ENCODE measurements around the gene DFFB. TPM values are rescaled to one million over a fixed set of nuclear protein-coding genes. Genes with fewer than 3 reads are reported as not detected.
"Not testable (repeated sequence)": the region's sequence is repeated elsewhere in the genome, so short reads cannot be mapped to it uniquely, and the experiment has no call there.

DFFB gene
- total RNA-seq, 4 donors from 2014 or later, result 0.51 to 17.9 (median 9.3) TPM

DNA sequence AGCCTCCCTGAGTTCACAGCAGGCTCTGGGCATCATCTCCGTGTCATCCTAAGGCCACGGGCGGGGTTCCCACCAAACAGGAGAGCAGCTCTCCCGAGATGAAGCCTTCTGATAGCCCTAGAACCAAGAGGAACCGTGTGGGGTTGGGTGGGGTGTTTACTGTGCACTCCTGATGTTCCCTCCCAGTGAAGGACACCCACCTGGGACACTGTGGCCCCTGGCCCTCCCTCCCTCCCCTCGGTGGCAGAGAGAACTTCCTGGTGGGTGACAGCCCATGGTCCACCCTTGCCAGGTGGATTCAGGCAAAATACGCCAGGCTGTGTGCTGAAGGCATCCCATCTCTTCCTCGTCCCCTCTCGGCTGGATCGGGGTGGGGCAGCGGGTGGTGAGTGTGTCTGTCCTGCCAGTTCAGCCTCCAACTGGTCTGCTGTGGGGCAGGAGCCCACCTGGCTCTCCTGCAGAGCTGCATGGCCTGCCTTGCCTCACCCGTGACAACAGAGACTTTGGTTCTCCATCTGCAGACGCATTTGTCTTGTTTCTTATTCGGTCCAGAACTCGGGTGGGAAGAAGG is 58.4 kb downstream of the DFFB start:
- Histone ChIP-seq H3K36me3 (no peaks in the 10 kb centered on the region), H3K9me3 (no peaks in the 10 kb centered on the region), H3K4me1 (no peaks in the 10 kb centered on the region), H3K4me3 (no peak overlapping the region), H3K27ac (no peak overlapping the region), H3K27me3 (no peaks in the 10 kb centered on the region)
- intact Hi-C loops (cut with DNase I; ENCODE audit: low total_unique reads), result no loop called here
- no peak for DNase-seq
- no peak for TF ChIP-seq CTCF (IDR thresholded peaks at IDR 0.05)

- H3K9me3 ChIP-seq, result no peaks in the 10 kb centered on the region
- DNase-seq, result no peak
- H3K27ac ChIP-seq, result no peak overlapping the region
- intact Hi-C loops (cut with DNase I; ENCODE audit: low total_unique reads), result no loop called here
- H3K4me1 ChIP-seq, result no peaks in the 10 kb centered on the region
- no peaks in the 10 kb centered on the region for H3K36me3 ChIP-seq
- H3K27me3 ChIP-seq, result no peaks in the 10 kb centered on the region
- no peak overlapping the region for H3K4me3 ChIP-seq
- TF ChIP-seq POLR2A (IDR thresholded peaks at IDR 0.05) (no peak), CTCF (IDR thresholded peaks at IDR 0.05) (no peak)
These were observed 60.5 kb downstream of the DFFB start for GRCh38 chr1:3917761-3918160.

DNA sequence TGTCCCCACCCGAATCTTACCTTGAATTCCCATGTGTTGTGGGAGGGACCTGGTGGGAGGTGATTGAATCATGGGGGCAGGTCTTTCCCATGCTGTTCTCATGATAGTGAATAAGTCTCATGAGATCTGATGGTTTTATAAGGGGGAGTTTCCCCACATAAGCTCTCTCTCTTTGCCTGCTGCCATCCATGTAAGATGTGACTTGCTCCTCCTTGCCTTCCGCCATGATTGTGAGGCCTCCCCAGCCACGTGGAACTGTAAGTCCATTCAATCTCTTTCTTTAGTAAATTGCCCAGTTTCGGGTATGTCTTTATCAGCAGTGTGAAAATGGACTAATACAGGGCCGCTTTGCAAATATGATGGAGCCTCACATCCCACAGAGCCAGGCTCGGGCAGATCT is 61.1 kb downstream of the DFFB start:
- H3K9me3 ChIP-seq; H3K27ac ChIP-seq; DNase-seq; H3K36me3 ChIP-seq; H3K4me1 ChIP-seq; H3K4me3 ChIP-seq; intact Hi-C loops (cut with DNase I; ENCODE audit: low total_unique reads); H3K27me3 ChIP-seq: not testable (repeated sequence)

DNA sequence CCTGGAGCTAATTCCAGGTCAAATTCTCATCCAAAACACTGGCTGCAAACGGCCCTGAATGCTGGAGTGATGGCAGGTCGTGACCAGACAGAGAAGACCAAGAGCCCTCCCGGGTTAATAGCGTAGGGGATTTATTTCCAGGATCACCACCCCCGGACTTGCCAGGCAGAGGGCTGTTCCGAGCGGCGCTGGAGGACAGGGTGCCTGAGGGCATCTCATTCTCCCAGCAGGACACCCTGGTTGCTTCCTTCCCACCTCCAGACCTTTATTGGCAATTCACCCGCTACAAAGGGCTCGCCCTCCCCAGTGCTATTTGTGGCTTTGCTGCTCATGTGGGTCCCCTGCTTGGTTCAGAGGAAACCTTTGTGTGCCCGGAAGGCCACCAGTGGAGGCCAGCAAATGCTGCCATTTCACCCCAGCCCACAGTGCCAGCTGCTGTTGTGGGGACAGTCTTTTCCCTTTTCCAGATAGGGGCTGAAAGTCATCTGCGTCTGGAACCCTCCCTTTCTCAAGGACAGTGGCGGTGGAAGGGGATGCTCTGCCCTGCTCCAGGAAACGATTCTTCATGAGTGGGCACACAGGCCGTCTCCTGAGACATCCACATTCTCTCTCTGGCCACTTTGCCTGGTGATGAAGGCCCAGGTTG is 61.8 kb downstream of the DFFB start:
- H3K9me3 ChIP-seq, result no peaks in the 10 kb centered on the region
- no peaks in the 10 kb centered on the region for H3K4me1 ChIP-seq
- DNase-seq, result no peak
- H3K27ac ChIP-seq, result no peak overlapping the region
- H3K4me3 ChIP-seq, result no peak overlapping the region
- H3K27me3 ChIP-seq, result no peaks in the 10 kb centered on the region
- intact Hi-C loops (cut with DNase I; ENCODE audit: low total_unique reads), result no loop called here
- no peaks in the 10 kb centered on the region for H3K36me3 ChIP-seq
- TF ChIP-seq POLR2A (IDR thresholded peaks at IDR 0.05) (no peak), CTCF (IDR thresholded peaks at IDR 0.05) (no peak)

DNA sequence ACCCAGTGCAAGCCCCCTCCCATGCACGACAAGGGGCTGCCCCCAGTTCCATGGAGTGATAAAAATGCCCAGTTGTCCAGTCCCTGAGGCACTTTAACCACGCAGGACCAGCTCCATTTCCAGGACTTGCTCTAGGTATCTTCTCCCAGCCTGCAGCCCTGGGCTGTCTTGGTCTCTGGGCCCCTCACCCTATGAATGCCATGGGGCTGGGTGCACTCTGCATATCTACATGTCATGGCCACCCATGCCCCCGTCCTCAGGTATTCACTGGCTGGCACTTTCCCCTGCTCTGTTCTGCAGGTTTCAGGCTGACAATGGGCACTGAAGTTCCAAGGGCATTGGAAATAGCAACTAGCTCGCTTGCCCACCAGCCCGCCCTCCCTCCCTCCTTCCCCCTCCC is 62.4 kb downstream of the DFFB start:
- Histone ChIP-seq H3K27ac (no peak overlapping the region), H3K27me3 (no peaks in the 10 kb centered on the region), H3K9me3 (no peaks in the 10 kb centered on the region), H3K4me1 (no peaks in the 10 kb centered on the region), H3K36me3 (no peaks in the 10 kb centered on the region), H3K4me3 (no peak overlapping the region)
- TF ChIP-seq CTCF (IDR thresholded peaks at IDR 0.05) (no peak), POLR2A (IDR thresholded peaks at IDR 0.05) (no peak)
- intact Hi-C loops (cut with DNase I; ENCODE audit: low total_unique reads), result no loop called here
- no peak for DNase-seq

GRCh38 chr1:3921765-3922164 is 64.5 kb downstream of the DFFB start:
- Histone ChIP-seq H3K36me3 (no peaks in the 10 kb centered on the region), H3K27me3 (no peaks in the 10 kb centered on the region), H3K4me3 (no peak overlapping the region), H3K27ac (no peak overlapping the region), H3K4me1 (no peaks in the 10 kb centered on the region), H3K9me3 (no peaks in the 10 kb centered on the region)
- no peak for DNase-seq
- intact Hi-C loops (cut with DNase I; ENCODE audit: low total_unique reads), result no loop called here
- no peak for TF ChIP-seq POLR2A (IDR thresholded peaks at IDR 0.05)
- TF ChIP-seq CTCF (IDR thresholded peaks at IDR 0.05), result no peak
